GM21717 (cell line): ENCODE measurements around the gene ZMYM3.

ENCODE experiments used
- ATAC-seq: cut with Tn5 transposase; IDR thresholded peaks from one replicate; pipeline ENCODE4 v1.9.1; 2021; ENCODE audit warnings: mild to moderate bottlenecking, moderate library complexity; ENCODE audit not compliant: unreplicated experiment

The ZMYM3 gene

GRCh38 chrX:71214604-71215337 is 39.2 kb downstream of the ZMYM3 start:
- no peak for ATAC-seq

GRCh38 chrX:71214152-71214551 is 39.8 kb downstream of the ZMYM3 start:
- no peak for ATAC-seq

GRCh38 chrX:71212536-71212935 is 41.4 kb downstream of the ZMYM3 start:
- no peak for ATAC-seq

- ATAC-seq, result no peak
Observed at GRCh38 chrX:71210816-71211215, 43.1 kb downstream of the ZMYM3 start.

GRCh38 chrX:71199252-71200008 is 54.5 kb downstream of the ZMYM3 start:
- ATAC-seq, result no peak

GRCh38 chrX:71198066-71198465 is 55.9 kb downstream of the ZMYM3 start:
- peak; percentile 75 for ATAC-seq

- ATAC-seq, result peak; percentile 51
Observed at GRCh38 chrX:71195964-71196649, 57.8 kb downstream of the ZMYM3 start.

- no peak for ATAC-seq
Observed at GRCh38 chrX:71191248-71191647, 62.7 kb downstream of the ZMYM3 start.
